Right lobe of liver (tissue), 4 donors: Measurements from ENCODE around the gene ERCC6L2.

Source experiments
- CTCF ChIP-seq, 4 donors: fragments of 200-600 bp in 3 of 4; fragments of 450-650 bp in 1 of 4; IDR thresholded peaks; one replicate each; pipeline versions ENCODE4 v1.5.1 to v1.8.0; 2016 to 2022; ENCODE audit warnings: antibody characterized with exemption in 4 of 4, mild to moderate bottlenecking in 2 of 4
- POLR2A ChIP-seq: fragments of 450-650 bp; IDR thresholded peaks from one replicate; pipeline ENCODE4 v1.6.1; 2017; ENCODE audit warnings: antibody characterized with exemption, mild to moderate bottlenecking
- donor health status: DM: no; HTN: no; CAD: no.
- donor health status: DM: no; HTN: no; CAD: no.
- donor health status: DM: no; HTN: yes; CAD: no.

- no peak for TF ChIP-seq CTCF (IDR thresholded peaks at IDR 0.05)
- no peak for TF ChIP-seq POLR2A
Measured at GRCh38 chr9:96009690-96010472, 134.4 kb downstream of the ERCC6L2 start.
